ENCODE data around the gene HEATR9.

The HEATR9 gene

DNA sequence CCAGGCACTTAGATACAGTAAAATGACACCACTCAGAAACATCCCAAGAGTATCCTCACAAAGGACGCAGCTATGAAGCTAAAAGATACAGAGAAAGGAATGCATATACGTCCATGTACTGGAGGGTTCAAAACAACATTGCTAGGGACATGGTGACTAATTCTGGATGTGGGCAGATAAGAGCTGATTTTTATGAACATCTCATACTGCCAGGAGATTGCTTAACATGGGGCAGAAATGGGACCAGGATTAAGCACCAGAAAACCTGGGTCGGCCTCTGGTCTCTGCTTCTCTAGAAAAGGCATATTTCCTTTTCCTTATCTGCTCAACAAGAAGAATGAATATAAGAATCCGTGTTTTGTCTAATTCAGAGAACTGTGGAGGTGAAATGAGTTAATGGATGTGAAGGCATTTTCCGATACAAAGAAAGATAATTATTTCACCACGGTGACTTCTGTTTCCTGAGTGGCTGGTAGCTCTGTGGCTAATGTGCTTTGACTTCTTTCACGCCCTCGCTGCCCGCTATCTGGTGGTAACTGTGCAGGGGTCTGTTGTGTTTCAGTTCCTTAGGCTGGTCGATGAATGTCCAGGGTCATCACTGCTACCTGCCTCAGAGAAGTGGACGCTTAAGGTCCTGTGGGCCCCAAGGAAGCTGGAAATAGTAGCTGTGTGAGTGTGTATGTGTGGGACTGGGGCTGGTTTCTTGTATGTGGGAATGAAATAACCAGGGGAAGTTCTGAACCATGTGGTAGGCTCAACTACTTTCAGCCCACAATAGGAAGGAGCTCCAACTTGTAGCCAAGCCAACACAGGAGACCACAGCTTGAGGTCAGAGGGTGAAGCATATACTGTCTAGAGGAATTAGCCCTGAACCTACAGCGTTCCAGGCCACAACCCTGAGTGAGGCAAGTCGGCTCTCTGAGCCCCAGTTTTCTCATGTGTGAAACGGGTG, 27.2 kb upstream of the HEATR9 start:
- in situ Hi-C loops (cut with MboI; ENCODE audit: low sequenced_read_pairs): no loop called here

DNA sequence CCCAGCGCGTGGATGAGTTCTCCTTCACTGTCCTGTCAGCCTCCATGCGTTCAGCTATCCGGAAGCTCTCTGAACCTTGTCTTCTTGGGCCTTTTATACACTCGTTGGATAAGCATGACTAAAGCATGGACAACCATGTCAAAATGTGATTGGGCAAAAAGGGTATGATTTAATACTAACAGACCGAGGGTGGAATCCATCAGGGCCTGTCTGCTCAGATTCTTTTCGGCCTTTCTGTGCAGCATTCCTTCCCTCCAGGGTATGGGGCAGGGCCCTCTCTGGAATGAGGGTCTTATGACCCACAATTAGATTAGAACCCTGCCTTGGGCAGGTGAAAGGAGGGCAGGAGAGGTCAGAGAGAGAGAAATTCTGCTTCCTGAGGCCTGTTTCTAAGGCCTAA, 25.5 kb upstream of the HEATR9 start:
- in situ Hi-C loops (cut with MboI; ENCODE audit: low sequenced_read_pairs): no loop called here

DNA sequence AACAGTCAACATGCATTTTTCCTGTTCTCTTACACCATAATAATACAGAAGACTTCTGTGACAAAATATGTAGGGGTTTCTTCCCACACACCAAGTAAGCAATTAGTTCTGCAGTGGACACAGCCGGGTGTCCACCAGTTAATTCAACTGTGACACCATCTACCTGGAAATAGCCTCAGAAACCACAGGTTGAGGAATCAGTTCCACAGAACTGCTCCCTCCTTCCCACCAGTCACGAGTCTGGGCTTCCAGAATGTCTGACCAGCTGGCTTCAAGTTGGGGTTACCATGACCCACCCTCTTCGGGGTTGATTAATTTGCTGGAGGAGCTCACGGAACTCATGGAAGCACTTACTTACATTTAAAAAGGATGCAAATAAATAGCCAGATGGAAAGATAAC, 25.1 kb upstream of the HEATR9 start:
- in situ Hi-C loops (cut with MboI; ENCODE audit: low sequenced_read_pairs): no loop called here

DNA sequence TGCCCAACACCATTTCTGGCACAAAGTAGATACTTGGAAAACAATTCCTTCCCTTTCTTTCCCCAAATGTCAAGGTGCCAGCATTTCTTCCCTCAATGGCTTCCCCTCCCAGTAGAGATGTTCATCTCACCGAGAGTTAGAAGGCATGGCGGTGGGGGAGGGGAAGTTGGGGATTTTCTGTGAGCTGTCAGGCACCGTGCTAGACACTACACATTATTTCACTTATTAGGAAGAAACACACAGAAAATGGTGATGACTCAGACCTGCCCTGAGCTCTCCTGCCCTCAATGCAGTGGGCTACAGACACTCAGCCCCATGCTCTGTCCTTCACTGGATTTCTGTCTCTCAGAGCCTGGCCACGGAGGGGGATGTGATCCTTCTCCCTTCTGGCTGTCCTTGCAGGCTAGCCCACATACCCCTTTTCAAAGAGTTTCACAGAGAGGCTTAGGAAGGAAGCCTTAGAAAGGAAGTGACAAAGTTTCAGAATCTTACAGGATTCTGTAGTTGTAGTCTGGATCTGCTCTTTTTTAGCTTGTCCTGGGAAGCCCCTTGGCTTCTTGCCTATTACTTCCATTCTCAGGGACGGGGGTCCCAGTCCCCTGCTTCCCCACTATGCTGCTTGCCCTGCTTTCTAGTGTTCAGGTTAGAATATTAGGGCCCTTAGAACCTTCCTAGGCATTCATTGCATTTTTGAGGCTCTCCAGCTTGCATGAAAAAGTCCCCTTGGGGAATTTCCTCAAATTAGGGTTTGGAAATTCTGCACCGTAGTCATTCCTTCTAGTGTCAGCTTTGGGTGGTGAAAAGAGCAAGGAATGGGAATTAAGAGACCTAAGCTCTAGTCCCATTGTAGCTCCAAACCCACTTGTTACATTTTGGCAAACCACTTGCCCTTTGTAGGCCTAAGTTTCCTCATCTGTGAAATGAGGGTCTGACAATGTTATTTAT, 23.7 kb upstream of the HEATR9 start:
- in situ Hi-C loops (cut with MboI; ENCODE audit: low sequenced_read_pairs): no loop called here

DNA sequence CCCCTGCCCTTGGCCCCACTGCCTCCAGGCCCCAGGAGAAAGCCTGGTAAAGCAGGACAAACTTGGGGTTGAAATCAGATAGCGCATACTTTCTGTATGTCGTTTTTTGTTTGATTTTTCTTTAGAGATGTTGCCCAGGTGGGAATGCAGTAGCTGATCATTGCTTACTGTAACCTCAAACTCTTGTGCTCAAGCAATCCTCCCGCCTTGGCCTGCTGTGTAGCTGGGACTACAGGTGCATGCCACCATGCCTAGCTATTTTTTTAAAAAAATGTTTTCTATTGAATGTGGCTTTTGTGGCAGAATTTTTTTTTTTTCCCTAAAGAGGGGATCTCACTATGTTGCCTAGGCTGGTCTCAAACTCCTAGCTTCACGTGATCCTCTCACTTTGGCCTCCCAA, 22.6 kb upstream of the HEATR9 start:
- in situ Hi-C loops (cut with MboI; ENCODE audit: low sequenced_read_pairs): no loop called here

DNA sequence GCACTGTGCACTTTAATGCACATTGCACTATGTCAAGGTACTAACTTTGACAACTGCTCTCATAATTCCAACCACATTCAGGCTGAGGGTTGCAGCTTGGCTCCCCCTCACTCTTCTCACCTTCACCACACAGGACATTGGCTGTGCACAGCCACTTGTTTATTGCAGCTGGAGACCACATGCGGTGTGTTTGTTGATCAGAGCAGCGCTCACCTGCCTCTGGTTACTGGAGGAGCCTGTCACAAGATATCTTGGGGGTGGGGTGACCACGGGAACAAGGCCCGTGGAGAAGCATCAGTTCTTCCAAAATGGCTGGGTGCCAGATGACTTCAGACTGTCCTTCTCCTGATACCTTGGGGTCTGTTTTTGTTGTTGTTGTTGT, 22.1 kb upstream of the HEATR9 start:
- in situ Hi-C loops (cut with MboI; ENCODE audit: low sequenced_read_pairs): no loop called here

DNA sequence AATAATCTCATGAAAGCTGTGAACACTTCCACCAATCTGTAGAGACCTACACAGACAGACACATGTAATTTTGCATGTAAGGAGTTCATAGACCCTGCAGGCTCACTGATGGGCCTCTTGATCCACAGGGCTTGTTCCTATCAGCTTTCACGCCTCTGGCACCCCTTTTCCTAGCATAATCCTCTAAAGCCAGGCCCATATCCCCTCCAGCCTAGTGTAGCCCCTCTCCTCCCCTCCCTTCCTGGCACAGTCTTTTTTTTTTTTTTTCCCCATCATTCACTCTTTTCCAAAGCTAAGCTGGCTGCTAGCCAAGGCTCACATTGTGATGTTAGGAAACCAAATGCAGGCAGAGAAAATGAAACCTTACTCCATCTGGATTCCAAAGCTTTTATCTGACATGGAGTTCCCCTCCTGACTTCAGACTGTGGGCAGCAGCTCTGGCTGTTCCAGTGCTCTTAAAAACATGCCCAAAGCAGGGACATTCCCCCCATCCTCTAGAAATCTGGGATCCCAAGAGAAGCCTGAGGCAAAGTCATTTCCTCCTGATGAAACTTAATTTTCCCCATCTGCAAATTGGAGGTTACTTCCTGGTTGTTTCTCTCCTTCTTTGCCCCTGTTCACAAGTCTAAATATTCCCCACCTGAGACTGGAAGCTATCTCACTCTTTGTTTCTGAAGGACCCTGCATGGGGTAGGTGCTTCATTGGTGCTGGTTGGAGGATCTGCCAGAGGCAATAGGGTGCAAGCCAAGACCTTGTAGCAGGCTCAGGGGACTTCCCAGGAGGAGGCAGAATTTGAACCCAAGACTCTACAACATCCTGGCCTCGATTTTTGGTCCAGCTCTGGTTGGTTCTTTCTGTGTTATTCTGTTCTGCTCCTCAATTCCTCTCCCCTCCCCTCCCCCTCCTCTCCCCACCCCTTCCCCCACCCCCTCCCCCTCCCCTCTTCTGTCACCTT, 21.4 kb upstream of the HEATR9 start:
- in situ Hi-C loops (cut with MboI; ENCODE audit: low sequenced_read_pairs): no loop called here

DNA sequence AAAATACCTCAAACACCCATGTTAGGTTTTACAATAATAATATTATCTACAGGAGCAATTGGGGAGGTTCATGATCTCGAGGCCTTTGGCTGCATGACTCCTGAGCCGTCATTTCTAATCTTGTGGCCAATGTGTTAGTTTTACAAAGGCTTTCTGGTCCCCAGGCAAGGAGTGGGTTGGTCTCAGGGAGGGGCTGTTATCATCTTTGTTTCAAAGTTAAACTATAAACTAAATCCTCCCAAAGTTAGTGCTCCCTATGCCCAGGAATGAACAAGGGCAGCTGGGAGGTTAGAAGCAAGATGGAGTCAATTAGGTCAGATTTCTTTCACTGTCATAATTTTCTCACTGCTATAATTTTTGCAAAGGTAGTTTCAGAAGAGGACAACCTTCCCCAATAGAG, 20.6 kb upstream of the HEATR9 start:
- in situ Hi-C loops (cut with MboI; ENCODE audit: low sequenced_read_pairs): no loop called here

DNA sequence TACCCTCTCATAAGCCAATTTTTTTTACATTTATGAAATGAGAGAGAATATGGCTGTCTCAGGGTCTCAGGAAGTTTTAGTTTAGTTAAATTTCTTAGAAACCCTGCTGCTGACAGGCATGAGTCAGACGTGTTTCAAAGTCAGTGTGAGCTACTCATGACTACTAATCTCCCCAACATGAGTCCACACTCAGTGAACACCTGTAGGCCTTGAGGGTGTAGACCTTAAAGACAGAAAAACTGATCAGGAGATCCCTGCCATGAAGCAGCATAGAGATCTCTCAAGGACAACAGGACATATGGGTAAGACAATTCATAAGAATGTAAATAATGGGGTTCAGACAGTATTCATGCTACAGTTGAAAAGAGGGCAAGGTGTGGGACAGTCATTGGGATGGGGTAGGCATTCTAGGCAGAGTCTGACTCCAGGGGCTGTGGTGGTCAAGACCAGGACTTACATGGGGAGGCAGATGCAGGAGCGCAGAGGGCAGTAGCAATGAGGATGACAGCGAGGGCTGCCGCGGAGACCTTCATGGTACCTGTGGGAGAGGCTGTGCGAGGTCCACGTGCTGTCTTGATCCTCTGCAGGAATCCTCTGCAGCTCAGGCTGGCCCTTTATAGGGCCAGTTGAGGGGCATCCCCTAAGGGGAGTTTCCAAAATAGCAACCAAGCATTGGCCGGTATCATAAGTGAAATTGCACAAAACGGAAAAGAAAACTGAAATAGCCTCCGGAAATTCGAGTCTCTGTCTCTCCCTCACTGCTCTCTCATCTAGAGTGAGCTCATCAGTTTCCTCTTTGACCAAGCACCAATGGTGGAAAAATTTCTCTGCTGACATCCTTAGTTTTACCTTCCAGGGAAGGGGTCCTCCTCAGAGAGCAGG, 11.3 kb upstream of the HEATR9 start, which contains the start of gene CCL5:
TSS of gene CCL5 (minus strand) at position 588 of the 882 bp plus-strand sequence.
- in situ Hi-C loops (cut with MboI; ENCODE audit: low sequenced_read_pairs): no loop called here

DNA sequence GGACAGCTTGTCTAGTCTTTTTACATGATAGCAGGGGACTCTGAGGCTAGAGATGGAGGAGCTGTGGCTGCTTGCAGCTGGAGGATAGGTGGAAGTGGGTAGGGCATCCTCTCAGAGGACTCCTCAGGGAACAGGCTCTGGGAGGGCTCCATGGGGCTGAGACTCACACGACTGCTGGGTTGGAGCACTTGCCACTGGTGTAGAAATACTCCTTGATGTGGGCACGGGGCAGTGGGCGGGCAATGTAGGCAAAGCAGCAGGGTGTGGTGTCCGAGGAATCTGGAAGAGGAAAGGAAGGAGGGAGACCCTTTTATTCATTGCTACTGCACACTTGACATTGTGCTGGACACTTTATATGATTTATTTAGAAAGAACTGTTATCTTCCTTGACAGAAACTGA, 9.7 kb upstream of the HEATR9 start:
- in situ Hi-C loops (cut with MboI; ENCODE audit: low sequenced_read_pairs): no loop called here

DNA sequence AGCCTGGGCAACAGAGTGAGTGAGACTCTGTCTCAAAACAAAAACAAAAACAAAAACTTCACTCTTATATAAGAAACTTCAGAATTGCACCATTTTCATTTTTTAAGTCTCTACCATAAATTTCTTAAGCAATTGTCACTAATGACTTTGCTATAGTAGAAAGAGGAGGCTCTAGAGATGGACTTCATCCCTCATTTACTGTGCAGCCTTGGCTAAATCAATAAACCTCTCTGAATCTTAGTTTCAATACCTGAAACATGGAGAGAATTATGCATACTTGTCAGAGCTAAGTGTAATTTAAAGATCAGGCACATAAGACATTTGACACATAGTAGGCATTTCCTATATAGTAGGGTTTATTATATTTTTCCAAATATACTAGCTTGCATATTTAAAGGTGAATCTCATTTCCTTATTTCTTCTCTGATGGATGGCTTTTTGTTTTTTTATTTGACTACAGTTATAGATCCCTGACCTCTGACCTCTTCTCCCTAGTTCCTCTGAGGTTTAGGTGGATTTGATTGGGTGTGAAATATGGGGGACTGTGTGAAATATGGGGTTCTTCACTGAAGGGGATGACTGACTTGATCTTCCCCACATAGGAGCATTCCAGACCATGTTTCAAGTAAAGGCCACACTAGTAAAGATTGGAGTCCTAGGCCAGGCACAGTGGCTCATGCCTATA, 8.8 kb upstream of the HEATR9 start:
- in situ Hi-C loops (cut with MboI; ENCODE audit: low sequenced_read_pairs): no loop called here

DNA sequence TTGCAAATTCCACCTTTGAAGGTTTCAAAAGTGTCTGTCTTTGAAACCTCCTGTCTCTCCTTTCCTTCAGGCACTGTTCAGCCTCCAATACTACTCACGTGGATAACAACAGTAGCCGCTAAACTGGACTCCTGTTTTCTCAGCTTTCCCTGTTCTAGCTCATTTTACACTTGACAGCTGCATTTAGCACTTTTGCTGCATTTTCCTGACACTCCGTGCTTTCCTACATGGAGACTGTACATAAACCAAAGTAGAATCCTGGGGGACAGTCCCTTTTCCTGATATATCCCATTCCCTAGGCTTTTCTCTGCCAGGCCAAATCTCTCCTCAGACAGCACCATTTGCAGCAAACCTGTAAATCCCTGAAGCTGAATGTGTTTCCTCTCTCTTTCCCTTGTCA, 7.8 kb upstream of the HEATR9 start:
- in situ Hi-C loops (cut with MboI; ENCODE audit: low sequenced_read_pairs): no loop called here

DNA sequence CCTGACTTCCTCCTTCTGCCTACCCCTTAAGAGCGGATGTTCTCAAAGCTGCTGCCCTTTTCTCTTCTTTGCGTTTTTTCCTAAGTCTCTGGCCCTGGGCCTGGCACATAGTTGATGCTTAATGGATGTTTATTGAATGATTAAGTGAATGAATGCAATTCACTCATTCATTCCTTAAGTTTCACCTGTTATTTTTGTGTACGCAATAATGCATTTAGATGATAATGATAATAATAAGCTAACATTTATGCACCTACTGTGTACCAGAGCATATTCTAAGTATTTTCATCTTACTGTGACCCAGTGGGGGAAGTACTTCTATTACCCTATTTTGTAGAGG, 7.1 kb upstream of the HEATR9 start:
- in situ Hi-C loops (cut with MboI; ENCODE audit: low sequenced_read_pairs): no loop called here

DNA sequence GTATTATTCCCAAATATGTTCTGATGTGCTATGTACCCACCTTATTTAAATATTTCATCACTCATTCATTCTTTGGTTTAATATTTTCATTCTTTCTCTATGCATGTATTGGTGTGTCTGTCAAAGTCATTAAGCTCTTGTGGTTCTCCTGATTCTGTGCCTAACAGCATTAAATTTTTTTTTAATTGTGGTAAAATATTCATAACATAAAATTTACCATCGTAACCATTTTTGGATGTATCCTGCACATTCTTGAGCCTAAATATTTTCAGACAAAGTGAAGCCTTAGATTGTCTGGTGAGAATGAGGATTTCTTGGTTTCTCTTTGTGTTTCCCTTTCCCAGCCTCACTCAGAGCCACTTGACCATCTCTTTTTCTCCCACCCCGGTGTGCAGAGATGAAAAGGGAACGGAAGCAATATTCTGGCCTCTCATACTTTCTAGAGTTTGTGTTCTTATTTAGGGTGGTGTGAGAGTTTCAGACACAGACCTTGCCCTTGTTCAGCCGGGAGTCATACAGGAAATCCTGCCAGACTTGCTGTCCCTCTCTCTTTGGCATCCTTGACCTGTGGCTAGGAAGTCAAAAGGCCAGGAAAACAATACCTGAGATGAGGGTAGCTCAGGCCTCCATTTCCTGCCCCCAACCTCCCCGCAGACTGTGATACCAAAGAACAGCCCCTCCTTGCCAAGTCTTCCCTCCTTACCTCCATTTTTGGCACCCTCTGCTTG, 6.5 kb upstream of the HEATR9 start:
- in situ Hi-C loops (cut with MboI; ENCODE audit: low sequenced_read_pairs): no loop called here

DNA sequence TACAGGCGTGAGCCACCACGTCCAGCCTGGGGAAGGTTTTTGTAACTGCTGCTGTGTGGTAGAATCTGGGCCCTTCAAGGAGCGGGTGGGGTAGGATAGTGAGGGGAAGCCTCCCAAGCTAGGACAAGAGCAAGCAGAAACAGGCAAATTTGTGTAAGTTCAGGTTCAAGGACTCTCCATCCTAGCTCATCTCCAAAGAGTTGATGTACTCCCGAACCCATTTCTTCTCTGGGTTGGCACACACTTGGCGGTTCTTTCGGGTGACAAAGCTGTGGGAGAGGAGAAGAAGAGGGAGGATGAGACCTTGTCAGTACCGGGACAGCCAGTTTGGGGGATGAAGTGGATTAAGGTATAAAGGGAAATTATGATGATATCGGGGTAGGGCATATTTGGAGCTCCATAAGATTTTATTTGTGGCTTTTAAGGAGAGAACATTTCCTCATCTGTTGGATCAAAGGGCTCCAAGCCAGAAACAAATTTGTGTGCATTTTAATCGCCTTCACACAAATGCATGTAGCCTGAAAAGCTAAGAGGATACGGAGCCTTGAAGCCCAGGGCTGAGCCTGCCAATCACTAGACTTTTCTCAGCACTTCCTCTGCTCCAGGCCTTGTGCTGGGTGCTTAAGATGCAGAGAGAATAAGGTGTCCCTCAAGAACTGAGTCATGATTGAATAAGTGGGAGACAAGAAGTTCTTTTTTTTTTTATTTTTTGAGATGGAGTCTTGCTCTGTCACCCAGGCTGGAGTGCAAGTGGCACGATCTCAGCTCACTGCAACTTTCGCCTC, 3.7 kb upstream of the HEATR9 start:
- in situ Hi-C loops (cut with MboI; ENCODE audit: low sequenced_read_pairs): no loop called here

DNA sequence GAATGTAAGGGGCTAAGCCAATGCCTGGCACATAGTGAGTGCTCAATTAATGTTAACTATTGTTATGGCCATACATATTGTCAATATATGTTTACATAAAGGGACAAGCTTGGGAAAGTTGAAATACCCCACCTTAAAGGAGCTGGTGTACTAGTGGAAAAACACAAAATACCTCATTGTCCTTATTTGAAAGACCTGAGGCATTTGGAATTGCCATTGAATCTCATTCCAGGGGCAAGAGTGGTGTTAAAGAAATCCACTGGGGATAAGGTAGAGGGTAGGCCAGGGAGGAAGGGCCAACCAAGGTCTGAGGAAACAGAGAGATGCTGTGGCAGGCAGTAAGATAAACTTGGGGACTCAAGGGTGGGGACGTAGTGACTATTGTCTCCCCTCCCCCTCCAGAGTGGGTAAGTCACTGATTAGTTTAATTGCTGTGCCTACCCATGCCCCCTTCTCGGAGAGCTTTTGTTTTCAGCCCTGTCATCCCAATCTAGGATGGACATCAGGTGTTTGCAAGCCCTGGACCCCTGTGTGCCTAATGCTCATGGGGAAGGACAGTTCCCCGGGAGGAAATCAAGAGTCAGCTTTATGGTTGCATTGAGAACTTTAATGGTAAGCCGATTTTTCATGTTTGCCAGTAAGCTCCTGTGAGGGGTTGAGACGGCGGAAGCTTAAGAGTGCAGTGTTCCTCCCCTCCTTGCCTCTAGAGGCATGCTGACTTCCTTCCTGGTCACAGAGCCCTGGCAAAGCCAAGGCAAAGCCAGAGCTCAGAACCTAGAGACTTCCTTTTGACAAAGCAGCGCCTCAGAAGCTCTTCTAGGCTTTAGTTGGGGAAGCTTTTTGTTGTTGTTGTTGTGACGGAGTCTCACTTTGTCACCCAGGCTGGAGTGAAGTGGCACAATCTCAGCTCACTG, 2.5 kb upstream of the HEATR9 start:
- in situ Hi-C loops (cut with MboI; ENCODE audit: low sequenced_read_pairs): no loop called here

DNA sequence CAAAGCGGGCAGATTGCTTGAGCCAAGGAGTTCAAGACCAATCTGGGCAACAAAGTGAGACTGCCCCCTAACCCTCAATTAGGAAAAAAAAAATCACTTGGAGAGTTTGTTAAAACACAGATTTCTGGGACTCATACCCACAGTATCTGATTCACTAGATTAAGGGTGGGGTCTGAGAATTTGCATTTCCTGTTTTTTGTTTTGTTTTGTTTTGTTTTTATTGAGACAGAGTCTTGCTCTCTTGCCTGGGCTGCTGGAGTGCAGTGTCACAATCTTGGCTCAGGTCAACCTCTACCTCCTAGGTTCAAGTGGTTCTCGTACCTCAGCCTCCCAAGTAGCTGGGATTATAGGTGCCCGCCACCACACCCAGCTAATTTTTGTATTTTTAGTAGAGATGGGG, 1.1 kb downstream of the HEATR9 start:
- in situ Hi-C loops (cut with MboI; ENCODE audit: low sequenced_read_pairs): no loop called here

All from HL-60/S4 treated with phorbol 12-myristate 13-acetate at 8.2 ng/mL for 4 days and 3 days (cell line).